ENCODE measurements around the gene PRRG4.

PRRG4 gene

DNA sequence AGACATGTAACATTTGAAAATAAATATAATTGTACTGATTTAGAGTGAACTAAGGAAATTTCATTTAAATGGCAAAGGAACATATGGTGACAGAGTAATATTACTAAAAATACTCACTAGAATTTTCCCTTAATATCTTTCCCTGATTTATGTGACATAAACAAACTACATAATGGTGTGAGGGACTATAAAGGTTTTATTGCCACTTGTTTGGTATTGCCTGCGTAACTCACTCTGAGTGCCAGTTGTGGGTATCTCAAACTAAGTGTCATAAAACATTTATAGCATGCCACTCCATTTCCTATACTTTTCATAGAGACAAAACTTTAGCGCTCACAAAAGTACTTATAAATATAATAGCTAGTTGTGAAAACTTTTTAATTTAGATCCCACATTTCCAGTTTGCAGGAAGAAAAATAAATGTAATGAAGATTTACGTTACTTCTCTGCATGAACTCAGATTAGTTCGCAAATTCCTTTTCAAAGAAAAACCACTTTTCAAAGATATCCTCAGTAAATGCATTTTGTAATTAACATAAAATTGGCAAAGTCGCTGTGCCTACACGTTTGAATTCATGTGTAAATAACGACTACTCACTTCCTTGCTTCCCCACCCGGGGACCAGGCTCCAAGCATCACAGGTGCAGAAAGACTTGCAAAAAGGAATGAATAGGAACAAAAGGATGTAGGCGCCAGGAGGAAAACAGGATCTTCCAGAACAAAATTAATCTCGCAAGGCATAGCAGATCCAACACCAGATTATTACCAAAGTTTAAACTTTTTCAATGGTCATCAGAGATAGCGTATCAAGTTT lies 61.3 kb downstream of the PRRG4 start:
- no peak for DNase-seq (ENCODE audit: low read depth)
- H3K4me3 ChIP-seq (ENCODE audit: low read depth, low read length), result no peak overlapping the region
- TF ChIP-seq, protein P1, sequence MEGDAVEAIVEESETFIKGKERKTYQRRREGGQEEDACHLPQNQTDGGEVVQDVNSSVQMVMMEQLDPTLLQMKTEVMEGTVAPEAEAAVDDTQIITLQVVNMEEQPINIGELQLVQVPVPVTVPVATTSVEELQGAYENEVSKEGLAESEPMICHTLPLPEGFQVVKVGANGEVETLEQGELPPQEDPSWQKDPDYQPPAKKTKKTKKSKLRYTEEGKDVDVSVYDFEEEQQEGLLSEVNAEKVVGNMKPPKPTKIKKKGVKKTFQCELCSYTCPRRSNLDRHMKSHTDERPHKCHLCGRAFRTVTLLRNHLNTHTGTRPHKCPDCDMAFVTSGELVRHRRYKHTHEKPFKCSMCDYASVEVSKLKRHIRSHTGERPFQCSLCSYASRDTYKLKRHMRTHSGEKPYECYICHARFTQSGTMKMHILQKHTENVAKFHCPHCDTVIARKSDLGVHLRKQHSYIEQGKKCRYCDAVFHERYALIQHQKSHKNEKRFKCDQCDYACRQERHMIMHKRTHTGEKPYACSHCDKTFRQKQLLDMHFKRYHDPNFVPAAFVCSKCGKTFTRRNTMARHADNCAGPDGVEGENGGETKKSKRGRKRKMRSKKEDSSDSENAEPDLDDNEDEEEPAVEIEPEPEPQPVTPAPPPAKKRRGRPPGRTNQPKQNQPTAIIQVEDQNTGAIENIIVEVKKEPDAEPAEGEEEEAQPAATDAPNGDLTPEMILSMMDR (conservative IDR thresholded peaks at IDR 0.05; ENCODE audit: low read depth, low read length), result no peak

DNA sequence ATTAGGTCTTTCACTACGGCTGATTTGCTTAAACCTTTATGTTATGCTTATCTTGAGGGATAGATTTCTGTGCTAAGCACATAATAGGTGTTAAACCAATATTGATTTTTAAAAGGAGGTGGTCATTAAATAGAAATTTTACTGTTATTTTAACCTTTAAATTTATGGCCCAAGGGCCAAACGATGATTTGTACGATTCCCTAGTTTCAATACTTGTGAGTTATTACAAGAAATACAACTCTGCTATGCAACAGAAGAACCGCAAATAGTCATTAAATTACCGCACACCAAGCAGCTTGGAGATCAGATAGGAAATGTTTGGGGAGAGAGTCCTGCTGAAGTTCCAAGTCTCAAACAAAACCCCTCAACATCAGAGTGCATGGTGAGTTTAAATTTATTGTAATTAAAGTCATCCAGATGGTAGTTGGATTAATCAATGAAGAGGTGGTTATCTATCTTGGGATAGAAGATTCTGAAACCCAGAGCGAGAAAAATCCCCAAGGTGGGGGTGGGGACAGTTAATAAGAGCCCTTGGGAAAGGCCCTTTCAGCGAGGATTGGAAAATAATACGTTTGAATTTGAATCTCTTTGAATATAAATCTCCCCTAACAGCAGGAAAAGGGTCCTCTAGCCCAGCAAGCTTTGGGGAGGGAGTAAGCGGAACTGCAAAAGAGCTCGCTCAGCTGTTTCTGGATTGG lies 62.1 kb downstream of the PRRG4 start:
- peak overlapping the region; percentile 83 for H3K4me3 ChIP-seq (ENCODE audit: low read depth, low read length)
- TF ChIP-seq, protein P1 (conservative IDR thresholded peaks at IDR 0.05; ENCODE audit: low read depth, low read length), result no peak
- peak; percentile 23 for DNase-seq (ENCODE audit: low read depth)

GRCh38 chr11:32892355-32893092 lies 62.8 kb downstream of the PRRG4 start, which contains the start of gene QSER1:
QSER1 (plus strand) TSS chr11:32892811; CDS start chr11:32893126, 315 bp downstream.
- TF ChIP-seq, protein P1 (conservative IDR thresholded peaks at IDR 0.05; ENCODE audit: low read depth, low read length), result no peak
- peak within 1 kb of the TSS; percentile 83 for H3K4me3 ChIP-seq (ENCODE audit: low read depth, low read length)
- DNase-seq (ENCODE audit: low read depth), result peak; percentile 48

- H3K4me3 ChIP-seq (ENCODE audit: low read depth, low read length), result peak overlapping the region; percentile 83
- TF ChIP-seq, protein P1 (conservative IDR thresholded peaks at IDR 0.05; ENCODE audit: low read depth, low read length), result no peak
- no peak for DNase-seq (ENCODE audit: low read depth)
Measured at GRCh38 chr11:32893093-32893342, 63.3 kb downstream of the PRRG4 start.

- DNase-seq (ENCODE audit: low read depth), result peak; percentile 51
- TF ChIP-seq, protein P1 (conservative IDR thresholded peaks at IDR 0.05; ENCODE audit: low read depth, low read length), result peak; percentile 50
- H3K4me3 ChIP-seq (ENCODE audit: low read depth, low read length), result peak overlapping the region; percentile 83
Measured at GRCh38 chr11:32893343-32894148, 63.8 kb downstream of the PRRG4 start.

GRCh38 chr11:32894149-32894827 lies 64.6 kb downstream of the PRRG4 start:
- peak; percentile 90 for DNase-seq (ENCODE audit: low read depth)
- H3K4me3 ChIP-seq (ENCODE audit: low read depth, low read length), result peak overlapping the region; percentile 83
- TF ChIP-seq, protein P1 (conservative IDR thresholded peaks at IDR 0.05; ENCODE audit: low read depth, low read length), result no peak

Data from choroid plexus epithelial cell (primary cell).